ENCODE data around the gene EZR.

GRCh38 chr6:158767709-158768108, 51.5 kb downstream of the EZR start:
- TF ChIP-seq, protein P1, sequence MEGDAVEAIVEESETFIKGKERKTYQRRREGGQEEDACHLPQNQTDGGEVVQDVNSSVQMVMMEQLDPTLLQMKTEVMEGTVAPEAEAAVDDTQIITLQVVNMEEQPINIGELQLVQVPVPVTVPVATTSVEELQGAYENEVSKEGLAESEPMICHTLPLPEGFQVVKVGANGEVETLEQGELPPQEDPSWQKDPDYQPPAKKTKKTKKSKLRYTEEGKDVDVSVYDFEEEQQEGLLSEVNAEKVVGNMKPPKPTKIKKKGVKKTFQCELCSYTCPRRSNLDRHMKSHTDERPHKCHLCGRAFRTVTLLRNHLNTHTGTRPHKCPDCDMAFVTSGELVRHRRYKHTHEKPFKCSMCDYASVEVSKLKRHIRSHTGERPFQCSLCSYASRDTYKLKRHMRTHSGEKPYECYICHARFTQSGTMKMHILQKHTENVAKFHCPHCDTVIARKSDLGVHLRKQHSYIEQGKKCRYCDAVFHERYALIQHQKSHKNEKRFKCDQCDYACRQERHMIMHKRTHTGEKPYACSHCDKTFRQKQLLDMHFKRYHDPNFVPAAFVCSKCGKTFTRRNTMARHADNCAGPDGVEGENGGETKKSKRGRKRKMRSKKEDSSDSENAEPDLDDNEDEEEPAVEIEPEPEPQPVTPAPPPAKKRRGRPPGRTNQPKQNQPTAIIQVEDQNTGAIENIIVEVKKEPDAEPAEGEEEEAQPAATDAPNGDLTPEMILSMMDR (IDR thresholded peaks at IDR 0.05; ENCODE audit: low read length), result no peak
- no peak for TF ChIP-seq EZH2 (optimal IDR thresholded peaks at IDR 0.05; ENCODE audit: low read depth, low read length)
